ENCODE measurements around the gene CNTNAP2. TPM values are rescaled to one million over a fixed set of nuclear protein-coding genes. Genes with fewer than 3 reads are reported as not detected.

The CNTNAP2 gene
- total and polyA plus RNA-seq, 4 donors, result 0.14 to 2.3 (median 1.1) TPM

DNA sequence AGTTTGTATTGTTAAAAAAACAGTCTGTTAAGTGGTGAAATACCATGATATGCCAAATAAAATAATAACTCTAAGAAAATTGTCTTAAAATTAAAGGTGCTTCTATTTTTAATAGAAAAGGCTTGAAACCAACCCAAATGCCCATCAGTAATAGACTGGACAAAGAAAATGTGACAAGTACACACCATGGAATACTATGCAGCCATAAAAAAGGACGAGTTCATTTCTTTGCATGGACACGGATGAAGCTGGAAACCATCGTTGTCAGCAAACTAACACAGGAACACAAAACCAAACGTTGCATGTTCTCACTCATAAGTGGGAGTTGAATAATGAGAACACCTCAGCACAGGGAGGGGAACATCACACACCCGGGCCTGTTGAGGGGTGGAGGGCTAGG is 7.1 kb downstream of the CNTNAP2 start:
- no peak for TF ChIP-seq NR2F2 (IDR thresholded peaks at IDR 0.05)
- no peak for TF ChIP-seq GABPA (IDR thresholded peaks at IDR 0.05 in 1 of 2, conservative IDR thresholded peaks at IDR 0.05 in 1 of 2)
- TF ChIP-seq, protein P1, sequence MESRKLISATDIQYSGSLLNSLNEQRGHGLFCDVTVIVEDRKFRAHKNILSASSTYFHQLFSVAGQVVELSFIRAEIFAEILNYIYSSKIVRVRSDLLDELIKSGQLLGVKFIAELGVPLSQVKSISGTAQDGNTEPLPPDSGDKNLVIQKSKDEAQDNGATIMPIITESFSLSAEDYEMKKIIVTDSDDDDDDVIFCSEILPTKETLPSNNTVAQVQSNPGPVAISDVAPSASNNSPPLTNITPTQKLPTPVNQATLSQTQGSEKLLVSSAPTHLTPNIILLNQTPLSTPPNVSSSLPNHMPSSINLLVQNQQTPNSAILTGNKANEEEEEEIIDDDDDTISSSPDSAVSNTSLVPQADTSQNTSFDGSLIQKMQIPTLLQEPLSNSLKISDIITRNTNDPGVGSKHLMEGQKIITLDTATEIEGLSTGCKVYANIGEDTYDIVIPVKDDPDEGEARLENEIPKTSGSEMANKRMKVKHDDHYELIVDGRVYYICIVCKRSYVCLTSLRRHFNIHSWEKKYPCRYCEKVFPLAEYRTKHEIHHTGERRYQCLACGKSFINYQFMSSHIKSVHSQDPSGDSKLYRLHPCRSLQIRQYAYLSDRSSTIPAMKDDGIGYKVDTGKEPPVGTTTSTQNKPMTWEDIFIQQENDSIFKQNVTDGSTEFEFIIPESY (IDR thresholded peaks at IDR 0.05), result no peak
- no peak for TF ChIP-seq SP1 (IDR thresholded peaks at IDR 0.05)
- TF ChIP-seq YY1 (IDR thresholded peaks at IDR 0.05), result no peak
- no peak for TF ChIP-seq REST (IDR thresholded peaks at IDR 0.05)
- TF ChIP-seq RAD21 (IDR thresholded peaks at IDR 0.05), result no peak
- no peak for TF ChIP-seq HNF4A (conservative IDR thresholded peaks at IDR 0.05)
- TF ChIP-seq JUND (IDR thresholded peaks at IDR 0.05), result no peak
- no peak for TF ChIP-seq CTCF (IDR thresholded peaks at IDR 0.05; ENCODE audit: low read depth, low read length, missing input control)
- TF ChIP-seq EGR1 (IDR thresholded peaks at IDR 0.05; ENCODE audit: low read depth in 2 of 2), result no peak
- no peak for TF ChIP-seq RXRA (IDR thresholded peaks at IDR 0.05)
- no peak for TF ChIP-seq HNF4G (IDR thresholded peaks at IDR 0.05)
- TF ChIP-seq FOXA1 (IDR thresholded peaks at IDR 0.05), result no peak
- TF ChIP-seq TAF1 (conservative IDR thresholded peaks at IDR 0.05), result no peak
- no peak for TF ChIP-seq FOXA2 (IDR thresholded peaks at IDR 0.05)
- TF ChIP-seq ATF3 (IDR thresholded peaks at IDR 0.05), result no peak
- no peak for DNase-seq (ENCODE audit: low spot score)
- H3K4me3 ChIP-seq (ENCODE audit: low read depth in 1 of 3, low read length in 3 of 3), result no peak overlapping the region
- 72% methylated on average over 5 of the region's 5 CpGs for WGBS
- H3K27me3 ChIP-seq (ENCODE audit: control insufficient read depth in 4 of 4, insufficient read depth in 4 of 4, low read length in 3 of 4), result no peaks in the 10 kb centered on the region
- no peaks in the 10 kb centered on the region for H3K9me3 ChIP-seq (ENCODE audit: control insufficient read depth in 4 of 4, low read length in 3 of 4)
- H3K9ac ChIP-seq (ENCODE audit: low read depth in 1 of 2, low read length in 2 of 2), result no peak overlapping the region
- H3K27ac ChIP-seq (ENCODE audit: low read depth in 1 of 2, low read length in 2 of 2), result no peak overlapping the region
- H3K4me1 ChIP-seq (ENCODE audit: control insufficient read depth in 4 of 4, insufficient read depth in 4 of 4, low read length in 3 of 4), result no peaks in the 10 kb centered on the region
- no peaks in the 10 kb centered on the region for H3K36me3 ChIP-seq (ENCODE audit: control insufficient read depth in 4 of 4, insufficient read depth in 3 of 4, low read depth in 1 of 4, low read length in 3 of 4)
